ENCODE results near the gene MICU1. TPM values are rescaled to one million over a fixed set of nuclear protein-coding genes. Genes with fewer than 3 reads are reported as not detected.

MICU1 gene
- total RNA-seq, 1 donor from 2014 or later, result 28.7 TPM

DNA sequence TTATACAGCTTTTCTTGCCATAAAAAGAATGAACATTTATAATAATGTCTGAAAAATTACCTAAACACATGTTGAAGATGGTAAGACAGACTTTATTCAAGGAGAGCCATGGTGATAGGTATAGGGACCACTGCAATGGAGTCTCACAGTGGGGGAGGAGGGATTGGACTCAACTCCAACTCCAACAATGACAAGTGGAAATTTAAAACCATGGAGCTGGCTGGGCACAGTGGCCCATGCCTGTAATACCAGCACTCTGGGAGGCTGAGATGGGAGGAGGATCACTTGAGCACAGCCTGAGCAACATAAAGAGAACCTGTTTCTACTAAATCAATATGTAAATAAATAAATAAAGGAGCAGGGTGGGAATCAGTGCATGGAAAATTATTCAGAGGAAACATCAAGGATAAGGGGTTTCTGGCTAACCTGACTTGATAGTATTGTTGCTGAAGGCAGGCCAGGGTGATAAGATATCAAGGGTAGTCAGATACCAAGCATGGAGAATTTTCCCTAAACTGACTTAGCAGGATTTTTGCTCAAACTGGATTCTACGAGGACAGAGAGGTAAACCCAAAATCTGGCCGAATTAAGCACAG is 19.5 kb upstream of the MICU1 start:
- no peak for TF ChIP-seq EZH2 (IDR thresholded peaks at IDR 0.05; ENCODE audit: insufficient read depth, low read length)
- DNase-seq (ENCODE audit: low read depth) (no peak), FAIRE-seq (no peak)
- no peaks in the 10 kb centered on the region for H3K36me3 ChIP-seq (ENCODE audit: insufficient read depth, low read length)
- H4K20me1 ChIP-seq (ENCODE audit: insufficient read depth, low read length), result no peaks in the 10 kb centered on the region
- Mint-ChIP-seq H3K36me3 (ENCODE audit: low read depth, unreplicated experiment) (no peaks in the 10 kb centered on the region), H3K4me1 (ENCODE audit: low read depth, unreplicated experiment) (no peaks in the 10 kb centered on the region), H3K4me3 (ENCODE audit: unreplicated experiment) (no peak overlapping the region), H3K9me3 (ENCODE audit: unreplicated experiment) (no peaks in the 10 kb centered on the region), H3K27me3 (ENCODE audit: low read depth, unreplicated experiment) (no peaks in the 10 kb centered on the region), H3K27ac (ENCODE audit: unreplicated experiment) (no peak overlapping the region)
- no peak overlapping the region for H2AFZ ChIP-seq (ENCODE audit: low read depth, low read length)
- H3K79me2 ChIP-seq (ENCODE audit: insufficient read depth, low read length), result no peaks in the 10 kb centered on the region
- H3K9ac ChIP-seq (ENCODE audit: low read length), result no peak overlapping the region
- H3K9me3 ChIP-seq (ENCODE audit: insufficient read depth, low read depth, low read length), result no peaks in the 10 kb centered on the region
- H3K4me2 ChIP-seq (ENCODE audit: low read length), result no peak overlapping the region
- no peak overlapping the region for H3K27ac ChIP-seq (ENCODE audit: low read depth, low read length)
- H3K4me3 ChIP-seq (ENCODE audit: insufficient read depth, low read depth, low read length), result no peak overlapping the region
- H3K27me3 ChIP-seq (ENCODE audit: insufficient read depth, low read length), result no peaks in the 10 kb centered on the region
- H3K4me1 ChIP-seq (ENCODE audit: insufficient read depth, low read length), result no peaks in the 10 kb centered on the region

DNA sequence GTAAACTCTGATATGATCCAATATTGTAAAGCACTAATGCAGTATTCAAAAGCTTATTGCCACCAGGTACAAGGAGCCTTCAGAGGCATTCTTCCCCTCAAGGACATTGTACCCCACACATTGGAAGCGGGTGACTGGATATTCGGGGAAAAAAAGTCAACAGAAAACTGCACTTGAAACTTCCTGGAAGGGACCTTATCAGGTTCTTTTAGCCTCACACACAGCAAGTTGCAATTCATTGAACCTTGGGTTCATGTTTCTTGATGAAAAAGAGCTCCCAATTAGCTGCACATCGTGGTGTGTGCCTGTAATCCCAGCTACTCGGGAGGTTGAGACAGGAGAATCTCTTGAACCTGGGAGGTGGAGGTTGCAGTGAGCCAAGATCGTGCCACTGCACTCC is 16.4 kb upstream of the MICU1 start:
- Mint-ChIP-seq H3K9me3 (ENCODE audit: unreplicated experiment) (no peaks in the 10 kb centered on the region), H3K4me1 (ENCODE audit: low read depth, unreplicated experiment) (peaks cover 3% of the 10 kb centered on the region), H3K36me3 (ENCODE audit: low read depth, unreplicated experiment) (no peaks in the 10 kb centered on the region), H3K27me3 (ENCODE audit: low read depth, unreplicated experiment) (no peaks in the 10 kb centered on the region), H3K4me3 (ENCODE audit: unreplicated experiment) (no peak overlapping the region), H3K27ac (ENCODE audit: unreplicated experiment) (no peak overlapping the region)
- no peak for TF ChIP-seq EZH2 (IDR thresholded peaks at IDR 0.05; ENCODE audit: insufficient read depth, low read length)
- TF ChIP-seq, protein P1, sequence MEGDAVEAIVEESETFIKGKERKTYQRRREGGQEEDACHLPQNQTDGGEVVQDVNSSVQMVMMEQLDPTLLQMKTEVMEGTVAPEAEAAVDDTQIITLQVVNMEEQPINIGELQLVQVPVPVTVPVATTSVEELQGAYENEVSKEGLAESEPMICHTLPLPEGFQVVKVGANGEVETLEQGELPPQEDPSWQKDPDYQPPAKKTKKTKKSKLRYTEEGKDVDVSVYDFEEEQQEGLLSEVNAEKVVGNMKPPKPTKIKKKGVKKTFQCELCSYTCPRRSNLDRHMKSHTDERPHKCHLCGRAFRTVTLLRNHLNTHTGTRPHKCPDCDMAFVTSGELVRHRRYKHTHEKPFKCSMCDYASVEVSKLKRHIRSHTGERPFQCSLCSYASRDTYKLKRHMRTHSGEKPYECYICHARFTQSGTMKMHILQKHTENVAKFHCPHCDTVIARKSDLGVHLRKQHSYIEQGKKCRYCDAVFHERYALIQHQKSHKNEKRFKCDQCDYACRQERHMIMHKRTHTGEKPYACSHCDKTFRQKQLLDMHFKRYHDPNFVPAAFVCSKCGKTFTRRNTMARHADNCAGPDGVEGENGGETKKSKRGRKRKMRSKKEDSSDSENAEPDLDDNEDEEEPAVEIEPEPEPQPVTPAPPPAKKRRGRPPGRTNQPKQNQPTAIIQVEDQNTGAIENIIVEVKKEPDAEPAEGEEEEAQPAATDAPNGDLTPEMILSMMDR (IDR thresholded peaks at IDR 0.05; ENCODE audit: insufficient read depth, low read depth, low read length), result no peak
- H3K27me3 ChIP-seq (ENCODE audit: insufficient read depth, low read length), result no peaks in the 10 kb centered on the region
- H3K4me1 ChIP-seq (ENCODE audit: insufficient read depth, low read length), result peaks cover 3% of the 10 kb centered on the region
- H3K79me2 ChIP-seq (ENCODE audit: insufficient read depth, low read length), result no peaks in the 10 kb centered on the region
- no peaks in the 10 kb centered on the region for H3K9me3 ChIP-seq (ENCODE audit: insufficient read depth, low read depth, low read length)
- H3K27ac ChIP-seq (ENCODE audit: low read depth, low read length), result no peak overlapping the region
- FAIRE-seq (no peak), DNase-seq (ENCODE audit: low read depth) (no peak)
- no peak overlapping the region for H3K4me3 ChIP-seq (ENCODE audit: insufficient read depth, low read depth, low read length)
- H2AFZ ChIP-seq (ENCODE audit: low read depth, low read length), result no peak overlapping the region
- H4K20me1 ChIP-seq (ENCODE audit: insufficient read depth, low read length), result no peaks in the 10 kb centered on the region
- H3K4me2 ChIP-seq (ENCODE audit: low read length), result no peak overlapping the region
- no peaks in the 10 kb centered on the region for H3K36me3 ChIP-seq (ENCODE audit: insufficient read depth, low read length)
- no peak overlapping the region for H3K9ac ChIP-seq (ENCODE audit: low read length)

DNA sequence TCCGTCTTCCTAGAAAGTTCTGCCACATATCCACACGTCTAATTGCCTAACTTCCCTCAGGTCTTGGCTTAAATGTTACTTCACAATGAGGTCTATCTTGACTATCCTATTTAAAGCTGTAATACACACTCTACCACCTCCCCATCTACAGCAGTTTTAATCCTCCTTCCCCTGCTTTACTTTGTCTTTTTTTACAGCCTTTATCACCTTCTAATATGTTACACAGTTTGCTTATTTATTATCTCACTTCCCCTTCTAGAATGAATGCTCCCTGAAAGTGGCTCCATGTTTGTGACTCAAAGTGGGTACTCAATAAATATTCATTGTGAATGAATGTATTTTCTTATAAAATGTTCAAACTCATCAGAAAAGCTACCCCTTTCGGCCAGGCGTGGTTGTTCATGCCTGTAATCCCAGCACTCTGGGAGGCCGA is 13.6 kb upstream of the MICU1 start:
- Histone ChIP-seq H3K27ac (ENCODE audit: low read depth, low read length) (no peak overlapping the region), H3K9me3 (ENCODE audit: insufficient read depth, low read depth, low read length) (no peaks in the 10 kb centered on the region), H3K79me2 (ENCODE audit: insufficient read depth, low read length) (no peaks in the 10 kb centered on the region), H3K27me3 (ENCODE audit: insufficient read depth, low read length) (no peaks in the 10 kb centered on the region), H3K4me2 (ENCODE audit: low read length) (no peak overlapping the region), H3K36me3 (ENCODE audit: insufficient read depth, low read length) (no peaks in the 10 kb centered on the region), H2AFZ (ENCODE audit: low read depth, low read length) (no peak overlapping the region), H3K4me1 (ENCODE audit: insufficient read depth, low read length) (peaks cover 4% of the 10 kb centered on the region), H4K20me1 (ENCODE audit: insufficient read depth, low read length) (no peaks in the 10 kb centered on the region), H3K4me3 (ENCODE audit: insufficient read depth, low read depth, low read length) (no peak overlapping the region), H3K9ac (ENCODE audit: low read length) (no peak overlapping the region)
- no peak for DNase-seq (ENCODE audit: low read depth)
- FAIRE-seq, result no peak
- H3K9me3 Mint-ChIP-seq (ENCODE audit: unreplicated experiment), result no peaks in the 10 kb centered on the region
- no peak for TF ChIP-seq EZH2 (IDR thresholded peaks at IDR 0.05; ENCODE audit: insufficient read depth, low read length)
- TF ChIP-seq, protein P1 (IDR thresholded peaks at IDR 0.05; ENCODE audit: insufficient read depth, low read depth, low read length), result no peak
- no peaks in the 10 kb centered on the region for H3K27me3 Mint-ChIP-seq (ENCODE audit: low read depth, unreplicated experiment)
- H3K36me3 Mint-ChIP-seq (ENCODE audit: low read depth, unreplicated experiment), result no peaks in the 10 kb centered on the region
- H3K27ac Mint-ChIP-seq (ENCODE audit: unreplicated experiment), result no peak overlapping the region
- H3K4me3 Mint-ChIP-seq (ENCODE audit: unreplicated experiment), result no peak overlapping the region
- H3K4me1 Mint-ChIP-seq (ENCODE audit: low read depth, unreplicated experiment), result peaks cover 4% of the 10 kb centered on the region

All from astrocyte (in vitro differentiated cells and primary cell).